Activated naive CD4-positive, alpha-beta T cell treated with anti-CD3 and anti-CD28 coated beads, Interleukin-2, amount 50 U/mL, for 72 hours (primary cell): ENCODE data around the gene USP9X. TPM values are rescaled to one million over a fixed set of nuclear protein-coding genes. Genes with fewer than 3 reads are reported as not detected.
A peak's percentile ranks its signal among the peaks of the same experiment; 100 is the strongest.
"Not testable (repeated sequence)": the region's sequence is repeated elsewhere in the genome, so short reads cannot be mapped to it uniquely, and the experiment has no call there.

ENCODE experiments used
- ATAC-seq, 2 donors: fragments of 150-1000 bp; cut with Tn5 transposase; 2 replicates each; pipeline ENCODE4 v1.10.0; 2021; ENCODE audit warnings: mild to moderate bottlenecking in 2 of 2, moderate library complexity in 2 of 2
- DNase-seq, 2 donors: peaks; one replicate each; pipeline ENCODE4 v3.0.0; 2021 to 2022; ENCODE audit warnings: low spot score in 2 of 2
- H3K27ac Mint-ChIP-seq, 2 donors: one replicate each; pipeline ENCODE4 v1.8.0; 2022; ENCODE audit warnings: mild to moderate bottlenecking in 2 of 2, mixed read lengths in 2 of 2
- H3K36me3 Mint-ChIP-seq, 2 donors: one replicate each; pipeline ENCODE4 v1.8.0; 2022; ENCODE audit warnings: mixed read lengths in 2 of 2
- H3K9me3 Mint-ChIP-seq, 2 donors: one replicate each; pipeline ENCODE4 v1.8.0; 2022; ENCODE audit warnings: mixed read lengths in 2 of 2
- total RNA-seq, 2 donors: library from RNA; stranded (reverse); gene quantifications; one replicate each; pipeline ENCODE4 v1.2.3, GENCODE V29; 2022

Gene USP9X
- total RNA-seq, 2 donors from 2014 or later = 70.5 to 74.9 TPM

GRCh38 chrX:41198410-41198809 is 113.2 kb downstream of the USP9X start:
- ATAC-seq (no peak), DNase-seq (no peak)
- Mint-ChIP-seq H3K9me3 (no peaks in the 10 kb centered on the region), H3K36me3 (peaks cover 11 to 32% of the 10 kb centered on the region in 2 donors), H3K27ac (no peak overlapping the region)

- no peak for ATAC-seq
- peaks cover 18 to 49% of the 10 kb centered on the region in 2 donors for H3K36me3 Mint-ChIP-seq
- peaks cover 0 to 4% of the 10 kb centered on the region in 2 donors for H3K9me3 Mint-ChIP-seq
- no peak overlapping the region for H3K27ac Mint-ChIP-seq
- no peak for DNase-seq
Observed at GRCh38 chrX:41200785-41201184, 115.5 kb downstream of the USP9X start.

GRCh38 chrX:41209853-41210252 is 124.6 kb downstream of the USP9X start:
- Mint-ChIP-seq H3K27ac (no peak overlapping the region), H3K9me3 (peaks cover 4 to 5% of the 10 kb centered on the region in 2 donors), H3K36me3 (peaks cover 21 to 52% of the 10 kb centered on the region in 2 donors)
- ATAC-seq (no peak), DNase-seq (no peak)

DNA sequence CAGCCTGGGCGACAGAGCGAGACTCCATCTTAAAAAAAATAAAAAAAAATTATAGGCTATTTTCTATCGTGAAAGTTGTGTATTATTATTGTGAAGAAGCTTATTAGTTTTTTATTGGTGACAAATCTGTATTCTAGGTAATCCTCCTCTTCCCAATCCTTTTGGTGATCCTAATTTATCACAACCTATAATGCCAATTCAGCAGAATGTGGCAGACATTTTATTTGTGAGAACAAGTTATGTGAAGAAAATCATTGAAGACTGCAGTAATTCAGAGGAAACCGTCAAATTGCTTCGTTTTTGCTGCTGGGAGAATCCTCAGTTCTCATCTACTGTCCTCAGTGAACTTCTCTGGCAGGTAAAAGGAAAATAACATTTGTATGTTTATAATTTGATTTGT is 139.4 kb downstream of the USP9X start:
- ATAC-seq (no peak), DNase-seq (no peak)
- H3K9me3 Mint-ChIP-seq = no peaks in the 10 kb centered on the region
- H3K27ac Mint-ChIP-seq = no peak overlapping the region
- H3K36me3 Mint-ChIP-seq = peaks cover 0 to 10% of the 10 kb centered on the region in 2 donors

DNA sequence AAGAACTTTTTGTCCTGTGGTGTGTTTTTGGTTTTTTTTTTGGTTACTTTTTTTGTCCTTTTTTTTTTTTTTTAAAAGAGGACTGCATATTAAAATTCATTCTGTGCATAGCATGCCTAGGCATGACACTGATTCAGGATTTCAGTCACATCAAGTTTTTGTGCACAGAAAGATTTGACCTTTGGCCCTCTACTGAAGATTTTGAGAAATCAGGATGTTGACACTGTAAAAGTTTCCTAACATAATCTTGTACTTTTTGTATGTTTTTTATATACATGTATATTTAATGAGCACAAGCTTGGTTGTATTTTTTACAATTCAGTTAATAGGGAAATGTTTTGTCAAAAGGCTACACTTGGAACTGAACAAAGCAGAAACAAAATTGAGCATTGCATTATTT is 148.7 kb downstream of the USP9X start:
- DNase-seq (no peak), ATAC-seq (no peak)
- Mint-ChIP-seq H3K27ac (no peak overlapping the region), H3K9me3 (no peaks in the 10 kb centered on the region), H3K36me3 (peaks cover 4 to 13% of the 10 kb centered on the region in 2 donors)

- not testable (repeated sequence) for ATAC-seq, H3K9me3 Mint-ChIP-seq, H3K27ac Mint-ChIP-seq, DNase-seq
- H3K36me3 Mint-ChIP-seq = peaks cover 4 to 10% of the 10 kb centered on the region in 2 donors
Observed at GRCh38 chrX:41234471-41234870, 149.2 kb downstream of the USP9X start.

DNA sequence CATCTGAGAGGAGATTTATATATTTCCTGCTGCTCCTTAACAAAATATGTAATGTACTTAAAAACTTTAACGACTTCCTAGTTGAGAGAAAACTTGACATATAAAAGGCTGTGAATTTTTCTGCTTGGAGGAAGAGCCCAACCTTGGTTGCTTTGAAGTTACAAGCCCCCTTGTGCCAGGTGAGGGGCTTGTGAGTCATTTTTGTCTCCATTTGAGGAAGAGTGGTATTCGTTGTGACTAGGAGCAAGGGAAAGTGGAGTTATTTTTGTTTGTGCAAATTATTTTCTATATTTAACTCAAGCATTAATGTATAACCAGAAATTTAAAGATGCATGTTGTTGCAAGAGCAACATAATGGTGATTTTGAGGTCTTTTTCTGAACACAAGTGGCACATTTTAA is 149.7 kb downstream of the USP9X start:
- DNase-seq (no peak), ATAC-seq (no peak)
- peaks cover 4 to 7% of the 10 kb centered on the region in 2 donors for H3K36me3 Mint-ChIP-seq
- H3K27ac Mint-ChIP-seq = no peak overlapping the region
- no peaks in the 10 kb centered on the region for H3K9me3 Mint-ChIP-seq

DNA sequence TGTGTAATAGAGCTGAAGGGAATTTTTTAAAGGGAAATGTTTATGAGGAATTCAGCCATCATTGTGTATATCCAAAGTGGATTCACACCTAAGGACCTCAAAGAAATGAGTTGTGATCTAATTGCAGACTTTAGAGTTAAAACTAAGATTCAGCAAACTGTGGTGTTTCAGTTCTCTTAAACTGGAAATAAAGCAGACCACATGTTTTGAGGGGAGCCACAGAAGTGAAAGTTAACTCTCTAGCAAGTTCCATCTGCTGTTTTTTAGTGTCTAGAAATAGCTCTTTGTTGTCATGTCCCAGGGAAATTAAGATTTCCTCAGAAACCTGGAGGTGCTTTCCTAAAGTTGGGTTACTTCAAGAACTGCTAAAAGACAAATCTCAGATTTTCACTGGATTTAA is 151.4 kb downstream of the USP9X start:
- Mint-ChIP-seq H3K9me3 (no peaks in the 10 kb centered on the region), H3K27ac (no peak overlapping the region), H3K36me3 (peaks cover 4 to 7% of the 10 kb centered on the region in 2 donors)
- ATAC-seq (no peak), DNase-seq (no peak)

GRCh38 chrX:41240509-41240908 is 155.3 kb downstream of the USP9X start:
- DNase-seq (no peak), ATAC-seq (no peak)
- no peaks in the 10 kb centered on the region for H3K9me3 Mint-ChIP-seq
- no peaks in the 10 kb centered on the region for H3K36me3 Mint-ChIP-seq
- no peak overlapping the region for H3K27ac Mint-ChIP-seq

- ATAC-seq (peak in 1 of 2 donors; percentile 32), DNase-seq (no peak)
- Mint-ChIP-seq H3K36me3 (no peaks in the 10 kb centered on the region), H3K9me3 (no peaks in the 10 kb centered on the region), H3K27ac (no peak overlapping the region)
Observed at GRCh38 chrX:41241962-41242361, 156.7 kb downstream of the USP9X start.

DNA sequence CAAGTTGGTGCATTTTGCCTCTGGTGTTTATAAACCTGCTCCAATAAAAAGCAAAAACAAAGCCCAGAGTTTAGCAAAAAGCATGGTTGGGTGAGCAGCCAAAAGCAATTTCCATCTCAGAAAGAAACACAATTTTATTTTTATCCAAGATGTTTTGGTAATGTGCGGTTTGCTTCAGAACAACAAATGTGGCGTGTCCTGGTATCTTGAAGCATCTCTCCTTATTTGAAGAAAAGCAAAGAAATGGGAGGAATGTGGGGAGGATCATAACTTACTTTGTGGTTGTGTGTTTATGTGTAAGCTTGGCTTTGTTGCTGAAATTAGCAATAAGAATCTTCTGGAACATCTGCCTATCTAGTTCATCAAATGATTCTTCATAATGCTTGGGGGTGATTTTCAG is 160.4 kb downstream of the USP9X start:
- Mint-ChIP-seq H3K36me3 (no peaks in the 10 kb centered on the region), H3K9me3 (no peaks in the 10 kb centered on the region), H3K27ac (no peak overlapping the region)
- DNase-seq = no peak
- ATAC-seq = no peak

- Mint-ChIP-seq H3K9me3 (no peaks in the 10 kb centered on the region), H3K36me3 (no peaks in the 10 kb centered on the region), H3K27ac (no peak overlapping the region)
- no peak for DNase-seq
- ATAC-seq = no peak
Observed at GRCh38 chrX:41250867-41251266, 165.6 kb downstream of the USP9X start.

DNA sequence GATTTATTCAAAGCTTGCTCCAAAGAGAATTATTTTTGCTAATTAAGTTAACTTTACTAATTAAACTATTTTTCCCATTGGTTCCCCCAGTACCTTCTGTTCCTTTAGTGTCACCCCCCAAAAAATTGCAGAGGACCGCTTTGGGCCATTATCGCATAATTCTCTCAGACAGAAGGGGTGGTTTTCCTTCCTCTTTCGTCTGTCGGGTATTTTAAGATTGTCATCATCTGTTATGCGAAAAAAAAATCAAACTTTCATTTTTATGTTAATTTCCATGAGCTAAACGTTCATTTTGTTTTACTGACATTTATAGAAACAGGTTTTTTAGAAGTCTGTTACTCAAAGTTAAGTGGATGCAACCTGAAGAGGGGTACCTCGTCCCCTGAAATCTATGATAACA is 172.6 kb downstream of the USP9X start:
- no peak for DNase-seq
- H3K9me3 Mint-ChIP-seq = no peaks in the 10 kb centered on the region
- no peaks in the 10 kb centered on the region for H3K36me3 Mint-ChIP-seq
- H3K27ac Mint-ChIP-seq = no peak overlapping the region
- no peak for ATAC-seq

DNA sequence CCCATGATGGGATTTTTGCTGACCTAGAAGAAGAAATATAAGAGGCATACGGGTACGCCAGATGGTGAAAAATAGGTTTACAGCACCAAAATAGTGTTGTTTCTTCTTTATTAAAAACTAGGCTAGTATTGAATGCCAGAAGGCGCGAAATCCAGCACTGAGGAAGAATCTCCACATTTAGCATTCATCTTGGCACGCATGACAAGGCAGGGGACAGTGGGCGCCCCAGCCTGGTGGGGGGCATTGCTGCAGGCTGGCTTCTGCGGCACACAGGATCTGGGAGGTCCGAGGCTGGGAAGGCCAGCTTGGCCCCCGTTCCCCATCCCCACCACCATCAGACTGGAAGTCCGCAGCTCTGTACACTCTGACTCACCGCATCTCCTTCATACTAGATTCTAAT is 173.0 kb downstream of the USP9X start:
- no peak for DNase-seq
- no peak for ATAC-seq
- no peak overlapping the region for H3K27ac Mint-ChIP-seq
- H3K36me3 Mint-ChIP-seq = no peaks in the 10 kb centered on the region
- H3K9me3 Mint-ChIP-seq = no peaks in the 10 kb centered on the region

- Mint-ChIP-seq H3K9me3 (no peaks in the 10 kb centered on the region), H3K27ac (no peak overlapping the region), H3K36me3 (no peaks in the 10 kb centered on the region)
- ATAC-seq (no peak), DNase-seq (no peak)
Observed at GRCh38 chrX:41258871-41259270, 173.6 kb downstream of the USP9X start.

DNA sequence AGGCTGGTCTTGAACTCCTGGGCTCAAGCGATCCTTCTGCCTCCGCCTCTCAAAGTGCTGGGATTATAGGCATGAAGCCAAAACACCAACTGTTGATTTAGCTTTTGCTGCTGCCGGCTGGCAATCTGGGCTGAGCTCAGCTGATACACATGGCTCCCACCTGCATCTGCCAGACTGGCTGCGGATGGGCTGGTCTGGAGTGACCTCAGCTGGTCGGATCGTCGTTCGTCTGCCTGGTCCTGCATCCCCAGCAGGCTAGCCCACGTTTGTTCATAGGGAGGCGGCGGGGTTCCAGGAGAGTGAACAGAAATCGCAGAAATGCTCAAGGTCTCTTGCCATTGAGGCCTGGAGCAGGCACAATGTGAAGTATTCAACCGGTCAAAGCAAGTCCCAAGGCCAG is 174.3 kb downstream of the USP9X start:
- Mint-ChIP-seq H3K36me3 (no peaks in the 10 kb centered on the region), H3K27ac (no peak overlapping the region), H3K9me3 (no peaks in the 10 kb centered on the region)
- ATAC-seq = no peak
- no peak for DNase-seq

DNA sequence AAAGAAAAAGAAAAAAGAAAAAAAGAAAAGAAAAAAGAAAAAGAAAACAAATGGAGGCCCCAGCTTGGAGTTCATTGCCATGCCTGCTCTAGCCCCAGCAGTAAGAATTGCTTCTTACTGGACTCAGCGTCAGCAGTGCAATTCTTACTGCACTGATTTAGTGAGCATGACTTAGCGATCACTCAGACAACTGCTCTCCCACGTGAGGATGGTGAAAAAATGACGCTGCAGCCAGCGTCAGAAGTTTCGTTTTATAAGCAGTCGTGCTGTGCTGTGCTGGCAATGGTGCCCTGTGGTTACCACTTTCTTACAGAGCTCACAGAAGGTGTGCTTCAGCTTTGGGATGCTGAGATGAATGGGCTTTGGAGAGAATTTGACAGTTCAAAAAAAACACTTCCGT is 180.4 kb downstream of the USP9X start:
- Mint-ChIP-seq H3K27ac (no peak overlapping the region), H3K36me3 (no peaks in the 10 kb centered on the region), H3K9me3 (no peaks in the 10 kb centered on the region)
- DNase-seq = peak; percentile 29 to 59
- ATAC-seq = peak; percentile 98 to 99

GRCh38 chrX:41273638-41274037 is 188.4 kb downstream of the USP9X start:
- Mint-ChIP-seq H3K36me3 (no peaks in the 10 kb centered on the region), H3K9me3 (no peaks in the 10 kb centered on the region), H3K27ac (no peak overlapping the region)
- ATAC-seq (no peak), DNase-seq (no peak)
